Lung (tissue), 12 donors: ENCODE data around the gene FBN1. TPM values are rescaled to one million over a fixed set of nuclear protein-coding genes. Genes with fewer than 3 reads are reported as not detected.

Experiments used
- ATAC-seq: fragments of 200-7000 bp; cut with Tn5 transposase; one replicate; pipeline ENCODE4 v1.9.1; 2020; ENCODE audit warnings: moderate number of reproducible peaks; ENCODE audit not compliant: insufficient read depth, low FRiP score
- DNase-seq, 3 donors: peaks; one replicate each; pipeline ENCODE4 v3.0.0-alpha.2; 2013 to 2017
- H3K27ac ChIP-seq, 2 donors: one replicate each; pipeline ENCODE4 v1.5.1; 2013; ENCODE audit warnings: mild to moderate bottlenecking in 2 of 2, moderate library complexity in 2 of 2, control low read depth in 1 of 2, inconsistent platforms in 1 of 2, low read depth in 1 of 2, low read length in 1 of 2
- H3K27me3 ChIP-seq, 3 donors: one replicate each; pipeline ENCODE4 v1.5.1; 2013; ENCODE audit warnings: low read length in 2 of 3; ENCODE audit not compliant: control insufficient read depth in 3 of 3, insufficient read depth in 3 of 3
- H3K36me3 ChIP-seq, 4 donors: one replicate each; pipeline ENCODE4 v1.5.1; 2013; ENCODE audit warnings: low read length in 4 of 4, mild to moderate bottlenecking in 1 of 4, moderate library complexity in 1 of 4; ENCODE audit not compliant: control insufficient read depth in 4 of 4, insufficient read depth in 4 of 4
- H3K4me1 ChIP-seq, 5 donors: one replicate each; pipeline ENCODE4 v1.5.1; 2013; ENCODE audit warnings: low read length in 5 of 5, mild to moderate bottlenecking in 2 of 5, moderate library complexity in 1 of 5; ENCODE audit not compliant: control insufficient read depth in 5 of 5, insufficient read depth in 5 of 5
- H3K4me3 ChIP-seq: one replicate; pipeline ENCODE4 v1.5.1; 2013; ENCODE audit warnings: mild to moderate bottlenecking, control low read depth, moderate library complexity
- H3K9ac ChIP-seq, 2 donors: one replicate each; pipeline ENCODE4 v1.5.1; 2013; ENCODE audit warnings: low read length in 2 of 2, control low read depth in 1 of 2; ENCODE audit not compliant: insufficient read depth in 1 of 2
- H3K9me3 ChIP-seq, 4 donors: one replicate each; pipeline ENCODE4 v1.5.1; 2013; ENCODE audit warnings: low read length in 3 of 4, mild to moderate bottlenecking in 1 of 4, moderate library complexity in 1 of 4; ENCODE audit not compliant: control insufficient read depth in 4 of 4, insufficient read depth in 3 of 4
- WGBS, 2 donors: extraction: QIAGEN DNeasy Blood & Tissue Kit; methylation state at CpG; one replicate each; pipeline ENCODE4 v1.1.7; 2013; 5-methylcytosine and 5-hydroxymethylcytosine counted together
- polyA plus RNA-seq, 2 donors: library from polyadenylated mRNA; stranded (reverse); fragments of 200-250 nt; gene quantifications; one replicate each; pipeline ENCODE4 v1.2.1, GENCODE V29; 2013
- total RNA-seq, 2 donors: library from RNA; depleted of rRNA in 1 of 2; stranded (reverse); fragments of >200 nt in 1 of 2; gene quantifications; one replicate each; pipeline ENCODE4 v1.2.1, GENCODE V29; 2014 to 2021
- TF ChIP-seq, protein P1 (sequence below): IDR thresholded peaks from 2 replicates; pipeline ENCODE4 v1.5.1; 2012; ENCODE audit warnings: mild to moderate bottlenecking; ENCODE audit errors: control extremely low read depth, extremely low read depth
- donor health status: control.
- donor health status: control.
- donor health status: Bipolar disorder and iron deficiency.
- donor health status: healthy.
- donor health status: DM: yes; HTN: yes; CAD: no.

The FBN1 gene
- total and polyA plus RNA-seq, 4 donors = 6.0 to 170 (median 60.8) TPM

GRCh38 chr15:48667701-48668100 is 22.2 kb upstream of the FBN1 start:
- WGBS, 2 donors = 70 to 91% methylated on average over 1 of the region's 1 CpG
- H3K27ac ChIP-seq = no peak overlapping the region
- no peaks in the 10 kb centered on the region for H3K36me3 ChIP-seq
- ATAC-seq (no peak), DNase-seq (no peak)
- no peak overlapping the region for H3K4me3 ChIP-seq
- no peaks in the 10 kb centered on the region for H3K9me3 ChIP-seq
- TF ChIP-seq, protein P1, sequence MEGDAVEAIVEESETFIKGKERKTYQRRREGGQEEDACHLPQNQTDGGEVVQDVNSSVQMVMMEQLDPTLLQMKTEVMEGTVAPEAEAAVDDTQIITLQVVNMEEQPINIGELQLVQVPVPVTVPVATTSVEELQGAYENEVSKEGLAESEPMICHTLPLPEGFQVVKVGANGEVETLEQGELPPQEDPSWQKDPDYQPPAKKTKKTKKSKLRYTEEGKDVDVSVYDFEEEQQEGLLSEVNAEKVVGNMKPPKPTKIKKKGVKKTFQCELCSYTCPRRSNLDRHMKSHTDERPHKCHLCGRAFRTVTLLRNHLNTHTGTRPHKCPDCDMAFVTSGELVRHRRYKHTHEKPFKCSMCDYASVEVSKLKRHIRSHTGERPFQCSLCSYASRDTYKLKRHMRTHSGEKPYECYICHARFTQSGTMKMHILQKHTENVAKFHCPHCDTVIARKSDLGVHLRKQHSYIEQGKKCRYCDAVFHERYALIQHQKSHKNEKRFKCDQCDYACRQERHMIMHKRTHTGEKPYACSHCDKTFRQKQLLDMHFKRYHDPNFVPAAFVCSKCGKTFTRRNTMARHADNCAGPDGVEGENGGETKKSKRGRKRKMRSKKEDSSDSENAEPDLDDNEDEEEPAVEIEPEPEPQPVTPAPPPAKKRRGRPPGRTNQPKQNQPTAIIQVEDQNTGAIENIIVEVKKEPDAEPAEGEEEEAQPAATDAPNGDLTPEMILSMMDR = no peak
- H3K4me1 ChIP-seq = no peaks in the 10 kb centered on the region
- H3K27me3 ChIP-seq = no peaks in the 10 kb centered on the region
- H3K9ac ChIP-seq = no peak overlapping the region

- Histone ChIP-seq H3K9me3 (peaks cover 0 to 2% (median 0%) of the 10 kb centered on the region in 4 donors), H3K9ac (no peak overlapping the region), H3K27me3 (no peaks in the 10 kb centered on the region), H3K27ac (no peak overlapping the region), H3K4me3 (no peak overlapping the region), H3K36me3 (no peaks in the 10 kb centered on the region), H3K4me1 (no peaks in the 10 kb centered on the region)
- ATAC-seq = no peak
- TF ChIP-seq, protein P1 = no peak
- DNase-seq = no peak
- 91 to 95% methylated on average over 1 of the region's 1 CpG for WGBS, 2 donors
These were observed 18.9 kb upstream of the FBN1 start for GRCh38 chr15:48664436-48664835.

DNA sequence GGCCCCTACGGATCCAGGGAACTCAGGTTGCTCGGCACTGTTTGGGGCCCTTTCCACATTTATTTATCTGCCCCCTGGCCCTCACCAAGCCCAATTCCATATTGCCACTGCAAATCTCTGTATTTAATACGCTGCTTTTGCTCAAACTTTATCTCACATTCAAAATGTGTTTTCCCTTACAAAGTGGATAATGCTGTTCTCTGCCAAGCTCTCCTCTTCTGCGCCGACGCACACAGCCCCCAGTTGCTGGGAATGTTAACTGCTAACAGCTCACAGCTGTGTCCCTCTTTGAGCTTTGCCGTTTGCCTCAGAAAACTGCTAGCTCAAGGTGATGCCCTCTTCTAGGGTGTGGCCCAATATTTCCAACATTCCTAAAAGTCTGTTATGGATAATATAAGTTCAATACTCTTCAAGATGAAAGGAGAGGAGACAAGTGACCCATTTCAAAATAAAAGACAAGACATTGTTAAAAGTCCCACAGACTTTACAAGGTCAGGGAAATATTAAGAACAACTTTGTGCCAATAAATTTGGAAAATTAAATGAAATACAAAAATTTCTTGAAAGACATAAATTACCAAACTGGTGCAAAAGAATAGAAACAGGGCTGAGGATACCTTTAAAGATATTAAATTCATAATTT is 12.6 kb upstream of the FBN1 start:
- ATAC-seq (no peak), DNase-seq (peak; percentile 66 to 84 (median 81))
- Histone ChIP-seq H3K27ac (no peak overlapping the region), H3K36me3 (no peaks in the 10 kb centered on the region), H3K4me3 (no peak overlapping the region), H3K9me3 (peaks cover 0 to 5% (median 1%) of the 10 kb centered on the region in 4 donors), H3K9ac (no peak overlapping the region), H3K27me3 (no peaks in the 10 kb centered on the region), H3K4me1 (peaks cover 0 to 7% (median 0%) of the 10 kb centered on the region in 5 donors)
- TF ChIP-seq, protein P1 = no peak
- WGBS, 2 donors = 63 to 87% methylated on average over 7 of the region's 7 CpGs

DNA sequence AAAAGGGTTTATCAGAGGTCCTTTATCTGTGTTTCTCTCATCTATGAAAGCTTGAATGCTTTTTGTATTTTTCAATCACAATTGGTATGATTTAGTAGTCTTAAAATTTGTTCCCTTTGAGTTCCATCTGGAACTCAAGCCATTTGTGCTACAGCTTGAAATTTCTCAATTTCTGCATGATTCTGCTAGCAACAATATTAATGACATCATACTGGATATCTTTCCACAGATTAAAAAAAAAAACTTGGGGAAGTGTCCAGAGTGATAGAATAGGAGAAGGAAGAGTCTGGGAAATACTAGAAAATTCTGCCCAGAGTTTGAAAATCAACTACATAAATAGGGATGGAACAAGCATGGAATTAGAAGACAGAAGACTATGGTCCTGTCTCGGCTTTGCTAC is 9.3 kb upstream of the FBN1 start:
- DNase-seq = no peak
- Histone ChIP-seq H3K4me3 (no peak overlapping the region), H3K9ac (no peak overlapping the region), H3K36me3 (no peaks in the 10 kb centered on the region), H3K27me3 (no peaks in the 10 kb centered on the region), H3K9me3 (peaks cover 0 to 5% (median 0%) of the 10 kb centered on the region in 4 donors), H3K27ac (no peak overlapping the region), H3K4me1 (peaks cover 0 to 7% (median 0%) of the 10 kb centered on the region in 5 donors)
- no peak for ATAC-seq
- TF ChIP-seq, protein P1 = no peak
- 100% methylated on average over 1 of the region's 1 CpG for WGBS, 2 donors
